GM12874 (cell line): ENCODE measurements around the gene ITGAD.

ENCODE experiments used
- TF ChIP-seq, protein P1 (sequence below): IDR thresholded peaks from 2 replicates; pipeline ENCODE4 v1.5.1; 2011; ENCODE audit warnings: low read depth, mild to moderate bottlenecking, control low read depth, low read length, moderate library complexity; ENCODE audit not compliant: insufficient read depth

Gene ITGAD

DNA sequence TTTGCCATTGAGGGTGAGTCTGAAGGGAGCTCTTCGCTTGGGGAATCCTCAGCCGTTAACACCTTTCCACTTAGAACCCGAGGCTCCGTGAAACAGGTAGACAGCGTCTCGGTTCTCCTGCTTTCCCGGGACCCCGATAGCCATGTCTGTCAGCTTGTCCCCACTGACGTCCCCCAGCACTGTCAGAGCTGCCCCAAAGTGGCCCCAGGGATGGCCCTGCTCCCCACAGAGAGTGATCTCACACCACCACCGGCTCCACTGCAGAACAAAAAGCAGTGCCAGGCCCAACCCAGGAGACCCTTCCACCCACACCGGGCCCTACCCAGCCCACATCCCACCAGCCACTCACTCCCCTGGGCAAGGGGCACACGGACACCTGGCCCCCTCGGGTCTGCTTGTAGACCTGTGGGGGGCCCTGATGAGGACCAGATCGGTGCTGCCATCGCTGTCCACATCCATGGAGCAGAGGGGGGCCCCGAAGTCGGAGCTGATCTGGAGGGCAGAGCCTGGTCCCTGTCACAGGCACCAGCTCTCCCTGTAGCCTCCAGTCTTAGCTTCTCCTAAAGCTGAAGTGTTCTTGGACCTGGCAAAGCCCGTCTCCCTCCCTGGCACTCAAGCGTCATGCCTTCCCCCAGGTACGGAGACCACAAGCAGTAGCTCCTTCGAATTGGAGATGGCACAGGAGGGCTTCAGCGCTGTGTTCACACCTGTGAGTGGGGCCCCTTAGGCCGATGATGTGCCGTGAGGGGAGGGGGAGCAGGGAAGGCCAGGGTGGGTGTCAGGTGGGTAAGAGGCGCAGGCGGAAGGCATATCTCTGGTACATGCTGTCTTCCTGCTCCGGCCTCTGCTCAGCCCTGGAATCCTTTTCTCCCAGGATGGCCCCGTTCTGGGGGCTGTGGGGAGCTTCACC lies 31.7 kb upstream of the ITGAD start:
- TF ChIP-seq, protein P1, sequence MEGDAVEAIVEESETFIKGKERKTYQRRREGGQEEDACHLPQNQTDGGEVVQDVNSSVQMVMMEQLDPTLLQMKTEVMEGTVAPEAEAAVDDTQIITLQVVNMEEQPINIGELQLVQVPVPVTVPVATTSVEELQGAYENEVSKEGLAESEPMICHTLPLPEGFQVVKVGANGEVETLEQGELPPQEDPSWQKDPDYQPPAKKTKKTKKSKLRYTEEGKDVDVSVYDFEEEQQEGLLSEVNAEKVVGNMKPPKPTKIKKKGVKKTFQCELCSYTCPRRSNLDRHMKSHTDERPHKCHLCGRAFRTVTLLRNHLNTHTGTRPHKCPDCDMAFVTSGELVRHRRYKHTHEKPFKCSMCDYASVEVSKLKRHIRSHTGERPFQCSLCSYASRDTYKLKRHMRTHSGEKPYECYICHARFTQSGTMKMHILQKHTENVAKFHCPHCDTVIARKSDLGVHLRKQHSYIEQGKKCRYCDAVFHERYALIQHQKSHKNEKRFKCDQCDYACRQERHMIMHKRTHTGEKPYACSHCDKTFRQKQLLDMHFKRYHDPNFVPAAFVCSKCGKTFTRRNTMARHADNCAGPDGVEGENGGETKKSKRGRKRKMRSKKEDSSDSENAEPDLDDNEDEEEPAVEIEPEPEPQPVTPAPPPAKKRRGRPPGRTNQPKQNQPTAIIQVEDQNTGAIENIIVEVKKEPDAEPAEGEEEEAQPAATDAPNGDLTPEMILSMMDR, result no peak

DNA sequence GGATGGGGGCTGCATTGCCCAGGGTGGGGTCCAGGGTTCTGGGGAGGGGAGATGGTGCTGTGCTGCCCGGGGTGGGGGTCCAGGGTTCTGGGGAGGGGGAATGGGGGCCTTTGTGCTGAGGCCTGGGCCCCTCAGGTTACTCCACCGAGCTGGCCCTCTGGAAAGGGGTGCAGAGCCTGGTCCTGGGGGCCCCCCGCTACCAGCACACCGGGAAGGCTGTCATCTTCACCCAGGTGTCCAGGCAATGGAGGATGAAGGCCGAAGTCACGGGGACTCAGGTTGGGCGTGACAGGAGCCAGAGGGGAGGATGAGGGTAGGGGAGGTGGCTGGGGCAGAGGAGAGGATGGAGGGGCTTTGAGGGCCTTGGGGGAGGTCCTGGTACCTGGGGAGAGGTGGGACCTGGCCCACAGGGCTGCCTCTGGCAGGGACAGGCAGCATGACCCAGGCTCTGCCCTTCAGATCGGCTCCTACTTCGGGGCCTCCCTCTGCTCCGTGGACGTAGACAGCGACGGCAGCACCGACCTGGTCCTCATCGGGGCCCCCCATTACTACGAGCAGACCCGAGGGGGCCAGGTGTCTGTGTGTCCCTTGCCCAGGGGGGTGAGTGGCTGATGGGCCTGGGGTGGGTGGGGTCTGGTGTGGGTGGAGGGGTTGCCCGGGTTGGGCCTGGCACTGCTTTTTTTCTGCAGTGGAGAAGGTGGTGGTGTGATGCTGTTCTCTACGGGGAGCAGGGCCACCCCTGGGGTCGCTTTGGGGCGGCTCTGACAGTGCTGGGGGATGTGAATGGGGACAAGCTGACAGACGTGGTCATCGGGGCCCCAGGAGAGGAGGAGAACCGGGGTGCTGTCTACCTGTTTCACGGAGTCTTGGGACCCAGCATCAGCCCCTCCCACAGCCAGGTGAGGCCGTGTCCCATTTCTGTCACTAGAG lies 30.4 kb upstream of the ITGAD start:
- TF ChIP-seq, protein P1, result no peak

DNA sequence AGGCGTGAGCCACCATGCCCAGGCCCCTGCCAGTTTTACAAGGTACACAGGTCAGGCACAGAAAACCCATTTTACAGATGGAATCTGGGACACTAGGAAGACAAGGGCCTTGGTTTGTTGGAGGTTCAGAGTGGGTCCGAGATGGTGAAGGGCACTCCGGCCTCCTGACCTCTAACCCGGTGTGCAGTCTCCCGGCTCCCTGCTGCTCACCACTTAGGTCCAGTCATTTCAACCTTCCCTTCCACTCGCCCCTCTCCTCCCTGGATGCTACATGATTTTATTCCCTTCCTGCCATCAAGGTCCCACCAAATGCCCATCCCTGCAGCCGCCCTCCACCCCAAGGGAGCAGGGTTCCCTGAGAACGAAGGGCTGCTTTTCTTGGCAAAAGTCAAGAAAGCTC lies 29.4 kb upstream of the ITGAD start:
- TF ChIP-seq, protein P1, result no peak

DNA sequence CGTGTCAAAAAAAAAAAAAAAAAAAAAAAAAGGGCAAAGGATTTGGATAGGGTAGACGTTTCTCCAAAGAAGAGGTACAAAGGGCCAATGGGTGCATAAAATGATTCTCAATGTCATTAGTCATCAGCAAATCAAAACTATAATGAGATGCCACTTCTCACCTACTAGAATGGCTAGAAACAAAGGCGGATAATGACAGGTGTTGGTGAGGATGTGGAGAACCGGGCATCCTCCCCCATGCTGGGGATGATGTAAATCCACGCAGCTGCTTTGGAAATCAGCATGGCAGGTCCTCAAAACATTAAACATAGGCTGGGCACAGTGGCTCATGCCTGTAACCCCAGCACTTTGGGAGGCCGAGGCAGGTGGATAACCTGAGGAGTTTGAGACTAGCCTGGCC lies 28.7 kb upstream of the ITGAD start:
- TF ChIP-seq, protein P1, result no peak

DNA sequence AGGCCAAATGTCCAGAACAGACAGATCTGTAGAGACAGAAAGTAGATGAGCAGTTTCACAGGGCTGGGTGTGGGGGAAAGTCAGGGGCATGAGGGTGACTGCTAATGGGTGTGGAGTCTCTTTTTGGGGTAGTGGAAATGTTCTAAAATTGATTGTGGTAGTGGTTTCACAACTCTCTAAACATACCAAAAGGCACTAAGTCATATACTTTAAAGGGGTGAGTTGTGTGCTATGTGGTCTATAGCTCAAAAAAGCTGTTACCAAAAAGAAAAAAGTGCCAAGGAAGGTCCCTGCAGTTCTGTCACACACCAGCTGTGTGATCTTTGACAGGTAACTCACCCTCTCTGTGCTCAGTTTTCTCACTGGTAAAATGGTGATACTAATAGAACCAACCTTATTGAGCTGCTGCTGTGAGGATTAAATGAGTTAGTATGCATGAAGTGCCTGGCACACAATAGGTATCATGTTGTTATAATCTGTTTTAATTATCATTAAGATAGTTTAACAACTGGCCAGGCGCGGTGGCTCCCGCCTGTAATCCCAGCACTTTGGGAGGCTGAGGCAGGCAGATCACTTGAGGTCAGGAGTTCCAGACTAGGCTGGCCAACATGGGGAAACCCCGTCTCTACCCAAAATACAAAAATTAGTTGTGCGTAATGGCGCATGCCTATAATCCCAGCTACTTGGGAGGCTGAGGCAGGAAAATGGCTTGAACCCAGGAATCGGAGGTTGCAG lies 27.8 kb upstream of the ITGAD start:
- TF ChIP-seq, protein P1, result no peak

DNA sequence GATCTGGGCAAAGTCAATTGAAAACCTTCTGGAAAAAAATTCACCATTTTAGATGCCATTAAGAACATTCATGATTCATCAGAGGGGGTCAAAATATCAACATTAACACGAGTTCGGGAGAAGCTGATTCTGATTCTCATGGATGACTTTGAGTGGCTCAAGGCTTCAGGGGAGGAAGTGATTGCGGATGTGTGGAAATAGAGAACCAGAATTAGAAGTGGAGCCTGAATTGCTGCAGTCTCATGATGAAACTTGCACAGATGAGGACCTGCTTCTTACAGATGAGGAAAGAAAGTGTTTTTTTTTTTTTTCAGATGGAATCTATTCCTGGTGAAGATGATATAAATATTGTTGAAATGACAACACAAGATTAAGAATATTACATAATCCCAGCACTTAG lies 25.3 kb upstream of the ITGAD start:
- TF ChIP-seq, protein P1, result no peak
